GM21390 (cell line): ENCODE measurements around the gene IRAK2.
"Not testable (repeated sequence)": the region's sequence is repeated elsewhere in the genome, so short reads cannot be mapped to it uniquely, and the experiment has no call there.

Experiments
- ATAC-seq: cut with Tn5 transposase; IDR thresholded peaks from one replicate; pipeline ENCODE4 v1.9.1; 2021; ENCODE audit not compliant: unreplicated experiment

Gene IRAK2, protein sequence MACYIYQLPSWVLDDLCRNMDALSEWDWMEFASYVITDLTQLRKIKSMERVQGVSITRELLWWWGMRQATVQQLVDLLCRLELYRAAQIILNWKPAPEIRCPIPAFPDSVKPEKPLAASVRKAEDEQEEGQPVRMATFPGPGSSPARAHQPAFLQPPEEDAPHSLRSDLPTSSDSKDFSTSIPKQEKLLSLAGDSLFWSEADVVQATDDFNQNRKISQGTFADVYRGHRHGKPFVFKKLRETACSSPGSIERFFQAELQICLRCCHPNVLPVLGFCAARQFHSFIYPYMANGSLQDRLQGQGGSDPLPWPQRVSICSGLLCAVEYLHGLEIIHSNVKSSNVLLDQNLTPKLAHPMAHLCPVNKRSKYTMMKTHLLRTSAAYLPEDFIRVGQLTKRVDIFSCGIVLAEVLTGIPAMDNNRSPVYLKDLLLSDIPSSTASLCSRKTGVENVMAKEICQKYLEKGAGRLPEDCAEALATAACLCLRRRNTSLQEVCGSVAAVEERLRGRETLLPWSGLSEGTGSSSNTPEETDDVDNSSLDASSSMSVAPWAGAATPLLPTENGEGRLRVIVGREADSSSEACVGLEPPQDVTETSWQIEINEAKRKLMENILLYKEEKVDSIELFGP

DNA sequence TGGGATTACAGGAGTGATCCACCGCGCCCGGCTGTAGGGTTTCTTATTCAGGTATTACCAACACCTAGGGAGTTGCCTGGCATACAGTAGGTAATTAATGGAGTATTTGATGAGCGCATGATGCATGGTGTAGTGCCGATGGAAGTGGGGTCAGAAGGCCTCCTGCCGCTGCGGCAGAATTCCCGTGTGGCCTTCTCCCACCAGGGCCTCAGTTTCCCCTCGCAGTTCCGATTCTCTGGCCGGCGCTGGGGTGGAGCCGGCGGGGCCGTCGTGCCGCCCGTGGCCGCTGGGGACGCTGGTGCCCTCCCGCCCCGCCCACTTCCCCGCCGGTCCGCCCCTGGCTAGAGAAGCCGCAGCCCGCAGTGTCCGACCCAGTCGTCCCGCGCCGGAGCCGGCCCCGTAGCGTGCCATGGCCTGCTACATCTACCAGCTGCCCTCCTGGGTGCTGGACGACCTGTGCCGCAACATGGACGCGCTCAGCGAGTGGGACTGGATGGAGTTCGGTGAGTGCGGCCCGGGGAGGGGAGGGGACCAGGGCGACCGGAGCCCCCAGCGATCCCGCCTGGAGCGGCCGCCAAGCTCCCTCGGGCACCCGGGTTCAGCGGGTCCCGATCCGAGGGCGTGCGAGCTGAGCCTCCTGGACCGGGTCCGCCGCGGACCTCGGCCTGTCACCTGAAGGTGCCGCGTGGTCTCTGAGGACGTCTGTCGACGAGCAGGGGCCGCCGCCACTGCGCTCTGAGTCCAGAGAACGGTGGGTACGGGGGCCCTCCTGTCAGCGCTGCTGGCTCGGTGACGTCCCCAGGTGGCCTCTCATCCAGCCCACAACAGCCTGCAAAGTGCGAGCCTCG, at the start of gene IRAK2:
Gene IRAK2, plus strand, starts transcription at position 374 of the 848 bp plus-strand sequence. Its CDS starts 36 bp downstream, at position 410.
- peak; percentile 89 for ATAC-seq

DNA sequence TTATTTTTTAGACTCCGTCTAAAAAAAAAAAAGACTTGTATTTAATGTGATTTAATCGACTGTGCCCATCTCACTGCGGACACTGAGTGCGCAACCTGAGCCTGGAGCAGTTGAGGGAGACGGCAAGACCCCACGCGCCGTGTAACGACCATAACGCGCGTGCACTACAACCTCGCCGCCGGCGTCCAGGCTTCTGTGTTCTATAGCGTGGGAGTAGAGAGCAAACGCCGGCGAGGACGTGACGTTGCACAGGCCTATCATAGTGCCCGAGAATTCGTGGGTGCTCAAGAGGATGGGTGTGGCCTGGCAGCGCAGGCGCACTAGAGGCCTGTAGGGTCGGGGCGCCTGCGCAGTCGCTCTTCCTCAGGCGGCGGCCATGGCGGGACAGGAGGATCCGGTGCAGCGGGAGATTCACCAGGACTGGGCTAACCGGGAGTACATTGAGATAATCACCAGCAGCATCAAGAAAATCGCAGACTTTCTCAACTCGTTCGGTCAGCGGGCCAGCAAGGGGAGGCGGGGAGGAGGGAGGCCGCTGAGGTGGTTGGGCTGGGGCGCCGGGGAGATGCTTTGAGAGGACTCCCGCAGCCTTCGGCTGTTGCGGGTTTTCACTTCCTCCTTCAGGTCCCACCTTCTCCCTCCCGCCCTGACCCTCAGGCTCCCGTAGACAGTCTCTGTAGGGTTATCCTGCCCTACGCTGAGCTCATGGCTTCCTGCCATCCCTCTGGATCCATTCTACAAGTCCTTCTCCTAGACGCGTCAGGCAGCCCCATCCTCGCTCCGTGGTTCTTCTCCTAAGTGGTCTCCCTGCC, 49.2 kb upstream of the IRAK2 start, which contains the start of gene BRK1:
Gene BRK1, plus strand, starts transcription at position 350 of the 812 bp plus-strand sequence. Its CDS starts 27 bp downstream, at position 377.
- peak; percentile 90 for ATAC-seq

DNA sequence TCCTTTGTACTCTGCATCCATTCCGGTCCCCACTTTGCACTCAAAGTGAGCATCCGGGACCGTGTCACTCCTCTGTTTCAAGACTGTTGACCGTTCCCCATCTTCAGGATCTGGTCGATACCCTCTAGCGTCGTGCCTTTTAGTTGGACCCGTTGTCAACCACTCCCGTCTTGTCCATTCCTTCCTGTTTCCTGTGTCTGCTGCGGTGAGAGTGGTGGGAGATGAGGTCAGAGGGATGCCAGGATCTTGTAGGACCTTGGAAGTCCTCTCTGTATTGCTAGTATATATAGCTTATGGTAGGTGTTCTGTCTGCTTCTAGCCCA, 48.6 kb upstream of the IRAK2 start:
- ATAC-seq, result peak; percentile 27

DNA sequence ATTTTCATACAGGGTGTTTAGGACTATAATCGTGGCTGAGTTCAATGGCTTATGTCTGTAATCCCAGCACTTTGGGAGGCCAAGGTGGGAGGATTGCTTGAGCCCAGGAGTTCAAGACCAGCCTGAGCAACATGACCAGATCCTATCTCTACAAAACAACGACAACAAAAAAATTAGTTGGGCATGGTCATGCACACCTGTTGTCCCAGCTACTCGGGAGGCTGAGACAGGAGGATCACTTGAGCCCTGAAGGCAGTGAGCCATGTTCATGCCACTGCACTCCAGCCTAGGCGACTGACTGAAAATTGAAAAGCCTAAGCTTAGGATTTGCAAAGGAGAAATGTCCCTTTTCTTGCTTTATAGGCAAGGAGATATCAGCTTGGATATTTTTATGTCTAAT, 47.8 kb upstream of the IRAK2 start:
- ATAC-seq, result no peak

DNA sequence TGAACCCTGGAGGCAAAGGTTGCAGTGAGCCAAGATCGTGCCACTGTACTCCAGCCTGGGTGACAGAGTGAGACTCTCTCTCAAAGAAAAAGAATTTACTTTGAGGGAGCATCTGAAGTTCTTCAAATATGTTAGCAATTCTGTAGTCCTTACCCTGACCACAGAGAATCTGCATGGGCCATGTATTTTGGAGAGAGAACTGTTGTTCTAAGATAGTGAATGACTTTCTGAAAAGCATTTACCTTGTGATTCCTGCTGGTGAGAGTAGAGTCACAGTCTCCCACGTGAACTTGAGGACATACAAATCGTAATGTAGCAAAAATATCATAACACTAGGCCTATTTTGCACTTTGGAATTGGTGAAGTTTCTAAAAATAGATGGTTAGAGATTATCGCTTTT, 45.3 kb upstream of the IRAK2 start:
- ATAC-seq, result no peak

DNA sequence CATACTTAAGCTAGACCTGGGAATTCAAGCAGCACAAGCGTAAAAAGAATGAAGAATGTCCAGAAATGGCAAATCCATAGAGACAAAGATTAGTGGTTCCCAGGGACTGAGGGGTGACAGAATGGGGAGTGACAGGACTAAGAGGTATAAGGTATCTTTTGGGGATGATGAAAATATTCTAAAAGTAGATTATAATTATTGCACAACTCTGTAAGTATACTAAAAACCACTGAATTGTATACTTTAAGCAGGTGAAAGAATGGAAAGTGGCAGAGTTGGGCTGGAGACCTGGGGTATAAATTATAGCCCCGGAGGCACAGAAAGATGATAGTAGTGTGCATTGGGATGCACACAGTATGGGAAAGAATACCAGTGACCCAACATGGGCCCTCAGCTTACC, 43.7 kb upstream of the IRAK2 start:
- no peak for ATAC-seq

DNA sequence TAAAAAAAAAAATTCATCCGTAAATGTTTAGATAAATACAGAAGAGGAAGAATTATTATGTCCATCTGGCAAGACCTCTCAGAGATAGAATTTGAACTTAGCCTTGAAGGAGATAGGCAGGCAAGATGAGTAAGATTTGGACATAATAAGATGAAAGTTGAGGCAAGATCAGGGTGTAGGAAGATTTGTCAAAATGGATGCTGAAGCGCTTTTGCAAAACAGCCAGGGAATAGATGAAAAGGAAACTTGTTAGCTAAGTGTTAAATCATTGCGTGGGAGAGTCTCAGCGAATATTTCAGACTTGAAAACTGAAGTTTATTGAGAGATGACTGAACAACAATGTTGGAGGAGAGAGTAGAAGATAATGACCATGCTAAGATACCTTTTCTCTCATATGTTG, 42.0 kb upstream of the IRAK2 start:
- ATAC-seq, result no peak

DNA sequence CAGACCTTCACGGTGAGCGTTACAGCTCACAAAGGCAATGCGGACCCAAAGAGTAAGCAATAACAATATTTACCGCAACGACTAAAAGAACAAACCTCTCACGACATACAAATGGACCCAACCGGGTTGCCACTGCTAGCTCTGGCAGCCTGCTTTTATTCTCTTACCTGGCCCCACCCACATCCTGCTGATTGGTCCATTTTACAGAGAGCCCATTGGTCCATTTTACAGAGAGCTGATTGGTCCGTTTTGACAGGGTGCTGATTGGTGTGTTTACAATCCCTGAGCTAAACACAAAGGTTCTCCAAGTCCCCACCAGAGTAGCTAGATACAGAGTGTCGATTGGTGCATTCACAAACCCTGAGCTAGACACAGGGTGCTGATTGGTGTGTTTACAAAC, 28.8 kb upstream of the IRAK2 start:
- ATAC-seq, result not testable (repeated sequence)

DNA sequence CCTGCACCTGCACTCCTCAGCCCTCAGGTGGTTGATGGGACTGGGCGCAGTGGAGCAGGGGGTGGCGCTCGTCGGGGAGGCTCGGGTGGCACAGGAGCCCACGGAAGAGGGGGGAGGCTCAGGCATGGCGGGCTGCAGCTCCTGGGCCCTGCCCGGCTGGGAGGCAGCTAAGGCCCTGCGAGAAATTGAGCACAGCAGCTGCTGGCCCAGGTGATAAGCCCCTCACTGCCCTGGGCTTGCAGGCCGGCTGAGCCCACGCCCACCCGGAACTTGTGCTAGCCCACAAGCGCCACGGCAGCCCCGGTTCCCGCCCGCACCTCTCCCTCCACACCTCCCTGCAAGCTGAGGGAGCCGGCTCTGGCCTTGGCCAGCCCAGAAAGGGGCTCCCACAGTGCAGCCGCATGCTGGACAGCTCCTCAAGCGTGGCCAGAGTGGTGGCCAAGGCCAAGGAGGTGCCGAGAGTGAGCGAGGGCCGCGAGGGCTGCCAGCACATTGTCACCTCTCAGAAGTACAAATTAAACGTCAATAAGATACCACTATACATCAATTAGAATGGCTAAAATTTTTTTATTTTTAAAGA, 28.2 kb upstream of the IRAK2 start:
- no peak for ATAC-seq

DNA sequence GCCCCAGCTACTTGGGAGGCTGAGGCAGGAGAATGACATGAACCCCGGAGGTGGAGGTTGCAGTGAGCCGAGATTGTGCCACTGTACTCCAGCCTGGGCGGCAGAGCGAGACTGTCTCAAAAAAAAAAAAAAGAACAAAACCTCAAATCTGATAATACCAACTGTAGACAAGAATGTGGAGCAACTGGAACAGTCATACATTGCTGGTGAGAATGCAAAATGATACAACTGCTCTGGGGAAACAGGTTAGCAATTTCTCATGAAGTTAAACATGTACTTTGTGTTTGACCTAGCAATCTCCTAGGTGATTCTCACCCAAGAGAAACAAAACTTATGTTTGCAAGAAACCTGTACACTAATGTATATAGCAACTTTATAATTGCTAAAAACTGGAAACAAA, 27.5 kb upstream of the IRAK2 start:
- no peak for ATAC-seq

DNA sequence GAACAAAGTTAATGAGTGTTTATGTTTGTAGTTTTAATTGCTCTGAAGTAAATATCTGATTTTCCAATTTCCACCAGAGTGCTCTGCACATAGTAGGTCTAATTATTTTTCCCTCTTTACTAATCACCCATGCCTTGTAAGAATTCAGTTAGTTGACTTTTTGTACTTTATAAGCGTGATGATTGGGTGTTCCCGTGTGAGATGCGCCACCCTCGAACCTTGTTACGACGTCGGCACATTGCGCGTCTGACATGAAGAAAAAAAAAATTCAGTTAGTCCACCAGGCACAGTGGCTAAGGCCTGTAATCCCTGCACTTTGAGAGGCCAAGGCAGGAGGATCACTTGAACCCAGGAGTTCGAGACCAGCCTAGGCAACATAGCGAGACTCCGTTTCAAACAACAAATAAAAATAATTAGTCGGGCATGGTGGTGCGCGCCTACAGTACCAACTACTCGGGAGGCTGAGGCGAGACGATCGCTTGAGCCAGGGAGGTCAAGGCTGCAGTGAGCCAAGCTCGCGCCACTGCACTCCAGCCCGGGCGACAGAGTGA, 23.6 kb upstream of the IRAK2 start:
- no peak for ATAC-seq

DNA sequence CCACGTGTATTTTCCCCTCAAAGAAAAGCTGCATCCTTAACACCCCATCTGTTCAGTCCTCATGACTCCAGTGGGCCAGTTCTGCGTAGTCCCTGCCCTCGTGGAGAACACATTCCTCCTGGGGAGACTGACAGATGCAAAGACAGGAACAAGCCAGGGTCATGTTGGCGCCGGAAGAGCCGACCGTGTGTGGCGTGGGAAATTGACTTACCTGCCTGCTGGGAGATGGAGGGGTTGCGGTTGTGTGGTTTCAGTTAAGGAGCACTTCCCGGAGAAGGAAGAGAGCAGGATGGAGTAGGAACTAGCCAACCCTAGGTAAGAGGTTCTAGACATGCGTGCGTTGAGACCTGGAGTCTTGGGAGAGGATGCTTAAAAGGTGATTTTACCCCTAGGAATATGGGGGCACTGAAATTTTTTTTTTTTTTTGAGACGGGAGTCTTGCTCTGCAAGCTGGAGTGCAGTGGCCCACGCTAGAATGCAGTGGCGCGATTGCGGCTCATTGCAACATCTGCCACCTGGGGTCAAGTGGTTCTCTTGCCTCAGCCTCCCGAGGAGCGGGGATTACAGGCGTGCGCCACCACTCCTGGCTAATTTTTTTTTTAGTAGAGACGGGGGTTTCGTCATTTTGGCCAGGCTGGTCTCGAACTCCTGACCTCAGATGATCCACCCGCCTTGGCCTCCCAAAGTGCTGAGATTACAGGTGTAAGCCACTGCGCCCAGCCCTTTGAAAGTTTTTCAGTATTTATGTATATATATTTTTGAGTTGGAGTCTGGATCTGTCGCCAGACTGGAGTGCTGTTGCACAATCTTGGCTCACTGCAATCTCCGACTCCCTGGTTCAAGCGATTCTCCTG, 21.8 kb upstream of the IRAK2 start:
- ATAC-seq, result no peak

DNA sequence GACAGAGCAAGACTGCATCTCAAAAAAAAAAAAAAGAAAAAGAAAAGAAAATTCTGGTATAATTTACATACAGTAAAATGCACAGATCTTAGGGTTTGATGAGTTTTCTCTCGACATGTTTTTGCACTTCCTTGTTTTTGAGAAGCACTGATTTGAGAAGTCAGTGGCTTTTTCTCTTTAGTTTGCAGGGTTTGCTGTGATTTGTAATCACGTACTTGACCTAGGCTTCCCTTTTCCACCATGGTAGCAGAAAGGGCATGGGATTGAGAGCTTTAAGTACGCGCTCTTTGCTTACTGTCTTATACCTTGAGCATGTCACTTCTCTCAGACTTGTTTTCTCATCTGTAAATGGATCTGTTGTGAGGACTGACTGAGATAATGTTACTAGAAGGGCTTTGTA, 19.0 kb upstream of the IRAK2 start:
- ATAC-seq, result no peak

DNA sequence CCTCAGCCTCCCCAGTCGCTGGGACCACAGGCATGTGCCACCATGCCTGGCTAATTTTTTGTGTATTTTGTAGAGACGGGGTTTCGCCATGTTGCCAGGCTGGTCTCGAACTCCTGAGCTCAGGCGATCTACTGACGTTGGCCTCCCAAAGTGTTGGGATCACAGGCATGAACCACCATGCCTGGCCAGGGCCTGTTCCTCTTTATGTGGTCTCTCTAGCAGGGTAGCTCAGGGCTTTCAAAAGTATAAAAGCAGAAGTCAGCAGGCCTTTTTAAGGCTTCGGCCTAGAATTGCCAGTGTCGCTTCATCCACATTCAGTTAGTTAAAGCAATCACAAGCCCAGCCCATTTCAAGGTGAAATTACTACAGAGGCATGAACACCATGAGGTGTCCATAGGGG, 15.5 kb upstream of the IRAK2 start:
- ATAC-seq, result no peak

DNA sequence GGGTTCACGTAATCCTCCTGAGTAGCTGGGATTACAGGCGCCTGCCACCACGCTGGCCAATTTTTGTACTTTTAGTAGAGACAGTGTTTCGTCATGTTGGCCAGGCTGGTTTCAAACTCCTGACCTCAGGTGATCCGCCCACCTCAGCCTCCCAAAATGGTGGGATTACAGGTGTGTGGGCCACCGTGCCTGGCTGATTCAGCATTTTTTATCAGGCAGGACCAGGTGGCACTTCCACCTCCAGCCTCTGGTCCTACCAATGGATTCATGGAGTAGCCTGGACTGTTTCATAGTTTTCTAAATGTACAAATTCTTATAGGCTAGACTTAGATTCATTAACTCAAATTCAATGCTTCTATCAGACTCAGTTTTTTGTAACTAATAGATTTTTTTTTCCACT, 13.7 kb upstream of the IRAK2 start:
- ATAC-seq, result no peak

DNA sequence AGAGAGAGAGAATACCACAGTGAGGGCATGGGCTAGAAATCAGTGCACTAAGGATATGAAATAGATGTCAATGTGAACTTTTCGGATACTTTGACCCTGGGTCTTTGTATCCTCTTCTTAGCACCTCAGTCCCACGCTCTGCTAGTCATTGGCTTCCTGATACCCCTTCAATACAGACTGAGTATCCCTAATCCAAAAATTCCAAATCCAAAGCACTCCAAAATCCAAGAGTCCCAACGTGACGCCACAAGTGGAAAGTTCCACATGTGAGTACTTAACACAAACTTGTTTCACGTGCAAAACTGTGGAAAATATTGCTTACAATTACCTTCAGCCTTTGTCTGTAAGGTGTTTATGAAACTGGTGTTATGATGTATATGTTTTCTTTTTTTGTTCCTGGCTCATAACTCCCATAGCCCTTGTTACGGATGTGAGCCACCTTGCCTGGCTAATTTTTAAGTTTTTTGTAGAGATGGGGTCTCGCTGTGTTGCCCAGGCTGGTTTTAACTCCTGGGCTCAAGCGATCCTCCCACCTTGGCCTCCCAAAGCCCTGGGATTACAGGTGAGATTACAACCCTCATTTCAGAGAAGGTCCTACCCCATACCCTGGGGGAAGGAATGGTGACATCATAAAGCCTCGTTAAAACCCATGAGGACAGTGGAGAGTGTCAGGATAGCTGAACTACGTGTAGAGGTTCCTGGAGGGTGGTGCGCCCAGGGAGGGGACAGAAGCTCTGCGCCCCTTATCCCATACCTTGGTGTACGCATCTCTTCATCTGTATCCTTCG, 10.2 kb upstream of the IRAK2 start:
- ATAC-seq, result no peak

DNA sequence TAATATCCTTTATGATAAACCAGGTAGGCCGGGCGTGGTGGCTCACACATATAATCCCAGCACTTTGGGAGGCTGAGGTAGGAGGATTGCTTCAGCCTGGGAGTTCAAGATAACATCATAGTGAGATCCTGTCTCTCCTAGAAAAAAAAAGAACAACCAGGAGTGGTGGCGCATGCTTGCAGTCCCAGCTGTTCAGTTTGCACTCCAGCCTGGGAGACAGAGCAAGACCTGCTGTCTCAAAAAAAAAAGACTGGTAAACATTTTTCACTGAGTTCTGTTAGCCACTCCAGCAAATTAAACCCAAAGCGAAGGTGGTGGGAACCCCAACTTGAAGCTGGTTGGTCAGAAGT, 9.6 kb upstream of the IRAK2 start:
- ATAC-seq, result no peak

DNA sequence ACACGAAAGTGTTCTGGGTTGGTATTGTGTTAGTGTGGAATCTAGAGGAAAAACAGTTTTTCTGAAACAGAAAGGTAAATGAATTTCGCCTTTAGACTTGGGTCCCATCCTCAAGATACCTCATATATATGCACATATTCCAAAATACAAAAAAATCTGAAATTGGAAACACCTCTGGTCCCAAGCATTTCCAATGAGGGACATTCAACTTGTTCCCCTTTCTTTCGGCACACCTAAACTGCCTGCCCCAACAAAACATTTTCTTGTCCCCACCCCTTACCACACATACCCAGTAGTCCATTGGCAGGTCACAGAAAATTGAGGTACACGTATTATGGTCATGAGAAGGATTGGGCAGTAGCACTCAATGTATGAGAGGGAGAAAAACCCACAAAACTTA, 9.1 kb upstream of the IRAK2 start:
- no peak for ATAC-seq

DNA sequence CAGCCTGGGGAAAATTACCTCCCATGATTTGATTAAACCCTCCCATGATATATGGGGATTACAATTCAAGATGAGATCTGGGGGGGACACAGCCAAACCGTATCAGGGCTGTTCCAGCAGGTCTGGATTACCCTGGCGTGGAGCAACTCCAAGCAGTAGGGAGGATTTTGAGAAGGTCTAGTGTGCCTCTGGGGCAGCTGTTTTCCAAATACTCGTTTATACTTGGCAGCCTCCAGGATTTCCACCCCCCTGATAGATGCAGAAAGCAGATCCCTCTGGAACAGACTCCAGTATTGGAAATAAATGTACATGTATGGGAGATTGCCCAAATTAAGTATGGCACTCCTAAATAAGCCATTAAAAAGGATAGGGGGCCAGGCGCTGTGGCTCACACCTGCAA, 7.7 kb upstream of the IRAK2 start:
- ATAC-seq, result no peak
